Neuronal stem cell (in vitro differentiated cells): ENCODE data around the gene SMTNL2.

ENCODE experiments used
- DNase-seq: peaks from one replicate; pipeline ENCODE4 v3.0.0-alpha.2; 2013; ENCODE audit warnings: low spot score
- H2AFZ ChIP-seq: one replicate; pipeline ENCODE4 v1.6.1; 2013; ENCODE audit warnings: mild to moderate bottlenecking, low read length, inconsistent platforms
- H2AK5ac ChIP-seq: 2 replicates; pipeline ENCODE4 v1.6.1; 2013; ENCODE audit warnings: low read depth, mild to moderate bottlenecking, inconsistent platforms, low read length, moderate library complexity, mixed read lengths
- H2BK120ac ChIP-seq: 2 replicates; pipeline ENCODE4 v1.6.1; 2013; ENCODE audit warnings: low read depth, mild to moderate bottlenecking, inconsistent platforms, low read length, moderate library complexity, mixed read lengths
- H2BK12ac ChIP-seq: one replicate; pipeline ENCODE4 v1.6.1; 2013; ENCODE audit warnings: low read length, inconsistent platforms
- H2BK15ac ChIP-seq: 2 replicates; pipeline ENCODE4 v1.6.1; 2013; ENCODE audit warnings: mild to moderate bottlenecking, low read length, inconsistent platforms, mixed read lengths
- H2BK5ac ChIP-seq: one replicate; pipeline ENCODE4 v1.6.1; 2013; ENCODE audit warnings: inconsistent platforms, mild to moderate bottlenecking, low read length, moderate library complexity
- H3K14ac ChIP-seq: one replicate; pipeline ENCODE4 v1.6.1; 2013; ENCODE audit warnings: low read length, inconsistent platforms
- H3K18ac ChIP-seq: 2 replicates; pipeline ENCODE4 v1.6.1; 2013; ENCODE audit warnings: low read length, inconsistent platforms
- H3K23ac ChIP-seq: 2 replicates; pipeline ENCODE4 v1.6.1; 2013; ENCODE audit warnings: low read depth, mild to moderate bottlenecking, mixed read lengths, low read length, inconsistent platforms; ENCODE audit not compliant: poor library complexity
- H3K27ac ChIP-seq: replicated peaks from 3 replicates; pipeline ENCODE4 v1.5.1; 2013; ENCODE audit warnings: low read length, inconsistent platforms
- H3K27me3 ChIP-seq, 3 experiments: 2 replicates each; pipeline ENCODE4 v1.6.1; 2013; ENCODE audit warnings: low read length in 3 of 3, mild to moderate bottlenecking in 2 of 3, inconsistent platforms in 1 of 3, low read depth in 1 of 3, mixed read lengths in 1 of 3, moderate library complexity in 1 of 3; ENCODE audit not compliant: control insufficient read depth in 3 of 3, insufficient read depth in 3 of 3
- H3K36me3 ChIP-seq, 2 donors: replicated peaks in 1 of 2; 2 replicates each; pipeline ENCODE4 v1.6.1; 2013; ENCODE audit warnings: low read length in 2 of 2; ENCODE audit not compliant: control insufficient read depth in 2 of 2, insufficient read depth in 2 of 2
- H3K4ac ChIP-seq: 2 replicates; pipeline ENCODE4 v1.6.1; 2013; ENCODE audit warnings: inconsistent platforms, mild to moderate bottlenecking, low read length, moderate library complexity
- H3K4me1 ChIP-seq, 2 donors: 1 replicate in 1 of 2; 2 replicates in 1 of 2; pipeline ENCODE4 v1.6.1; 2013; ENCODE audit warnings: low read length in 2 of 2, low read depth in 1 of 2; ENCODE audit not compliant: control insufficient read depth in 2 of 2, insufficient read depth in 1 of 2
- H3K4me2 ChIP-seq: one replicate; pipeline ENCODE4 v1.6.1; 2013; ENCODE audit warnings: mild to moderate bottlenecking, low read length, inconsistent platforms; ENCODE audit not compliant: insufficient read depth, poor library complexity, severe bottlenecking
- H3K4me3 ChIP-seq, 2 donors: 2 replicates each; pipeline ENCODE4 v1.5.1; 2013; ENCODE audit warnings: low read length in 2 of 2, mild to moderate bottlenecking in 2 of 2, inconsistent platforms in 1 of 2, moderate library complexity in 1 of 2
- H3K79me1 ChIP-seq: one replicate; pipeline ENCODE4 v1.6.1; 2013; ENCODE audit warnings: low read depth, mild to moderate bottlenecking, inconsistent platforms, low read length, moderate library complexity
- H3K9ac ChIP-seq: one replicate; pipeline ENCODE4 v1.6.1; 2013; ENCODE audit warnings: mild to moderate bottlenecking, low read depth, low read length, inconsistent platforms; ENCODE audit not compliant: poor library complexity
- H3K9me3 ChIP-seq, 2 donors: replicated peaks in 1 of 2; 2 replicates each; pipeline versions ENCODE3 to v1.6.1; 2013; ENCODE audit warnings: low read length in 2 of 2, mild to moderate bottlenecking in 2 of 2, inconsistent platforms in 1 of 2, low read depth in 1 of 2, mixed read lengths in 1 of 2, moderate library complexity in 1 of 2; ENCODE audit not compliant: control insufficient read depth in 2 of 2, insufficient read depth in 1 of 2
- H4K8ac ChIP-seq: one replicate; pipeline ENCODE4 v1.6.1; 2013; ENCODE audit warnings: low read depth, mild to moderate bottlenecking, inconsistent platforms, low read length, moderate library complexity
- H4K91ac ChIP-seq: one replicate; pipeline ENCODE4 v1.6.1; 2013; ENCODE audit warnings: low read length, low read depth, mild to moderate bottlenecking, inconsistent platforms; ENCODE audit not compliant: poor library complexity
- WGBS, 2 donors: extraction: QIAGEN DNeasy Blood & Tissue Kit; methylation state at CpG; one replicate each; pipeline ENCODE4 v1.1.7; 2013; ENCODE audit warnings: missing lambda C conversion rate in 2 of 2, mixed read lengths in 1 of 2; ENCODE audit not compliant: insufficient read length in 2 of 2, insufficient replicate concordance in 1 of 2; ENCODE audit errors: extremely low coverage in 2 of 2; 5-methylcytosine and 5-hydroxymethylcytosine counted together

The SMTNL2 gene

DNA sequence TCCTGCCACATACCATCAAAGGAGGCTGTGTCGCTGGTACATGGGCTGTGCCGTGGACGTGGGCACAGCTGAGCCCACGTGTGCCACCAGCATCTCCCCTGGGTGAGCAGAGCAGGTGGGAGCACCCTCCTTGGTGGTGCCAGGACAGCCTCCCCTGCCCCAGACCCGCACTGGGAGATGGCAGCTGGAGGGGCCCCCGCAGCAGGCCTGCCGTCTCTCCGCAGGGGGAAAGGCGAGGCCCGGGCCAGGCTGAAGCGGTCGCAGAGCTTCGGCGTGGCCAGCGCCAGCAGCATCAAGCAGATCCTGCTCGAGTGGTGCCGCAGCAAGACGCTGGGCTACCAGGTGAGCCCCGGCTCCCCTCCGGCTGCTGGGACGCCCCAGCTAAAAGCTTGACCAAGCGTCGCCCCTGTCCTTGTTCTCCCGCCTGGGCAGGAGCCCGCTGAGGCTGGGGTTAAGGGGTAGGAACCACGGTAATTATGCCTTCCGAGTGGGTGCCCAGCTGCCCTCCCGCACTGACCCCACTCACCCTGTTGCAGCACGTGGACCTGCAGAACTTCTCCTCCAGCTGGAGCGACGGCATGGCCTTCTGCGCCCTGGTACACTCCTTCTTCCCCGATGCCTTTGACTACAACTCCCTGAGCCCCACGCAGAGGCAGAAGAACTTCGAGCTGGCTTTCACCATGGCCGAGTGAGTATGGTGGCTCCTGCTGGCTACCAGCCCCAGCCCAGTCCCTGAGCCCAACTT lies 12.5 kb downstream of the SMTNL2 start:
- H2BK12ac ChIP-seq, result peak overlapping the region; percentile 97
- H3K4me3 ChIP-seq, result no peak overlapping the region
- H3K9ac ChIP-seq, result no peak overlapping the region
- peak overlapping the region; percentile 72 for H3K4ac ChIP-seq
- no peak overlapping the region for H2AFZ ChIP-seq
- peak overlapping the region; percentile 81 for H3K18ac ChIP-seq
- H3K9me3 ChIP-seq, result no peaks in the 10 kb centered on the region
- no peak overlapping the region for H3K27ac ChIP-seq
- no peak for DNase-seq
- H4K91ac ChIP-seq, result no peak overlapping the region
- peaks cover 19 to 32% of the 10 kb centered on the region in 2 donors for H3K4me1 ChIP-seq
- H3K4me2 ChIP-seq, result no peak overlapping the region
- H4K8ac ChIP-seq, result no peak overlapping the region
- peak overlapping the region; percentile 96 for H2BK15ac ChIP-seq
- no peak overlapping the region for H2BK120ac ChIP-seq
- peak overlapping the region; percentile 97 for H2AK5ac ChIP-seq
- peak overlapping the region; percentile 5 for H2BK5ac ChIP-seq
- peak overlapping the region; percentile 69 for H3K23ac ChIP-seq
- no peaks in the 10 kb centered on the region for H3K79me1 ChIP-seq
- H3K14ac ChIP-seq, result peak overlapping the region; percentile 28
- peaks cover 0 to 68% (median 0%) of the 10 kb centered on the region in 3 experiments for H3K27me3 ChIP-seq
- whole genome bisulfite sequencing, 2 donors, result no CpG with 5 or more reads among the region's 36 CpGs
- no peaks in the 10 kb centered on the region for H3K36me3 ChIP-seq

DNA sequence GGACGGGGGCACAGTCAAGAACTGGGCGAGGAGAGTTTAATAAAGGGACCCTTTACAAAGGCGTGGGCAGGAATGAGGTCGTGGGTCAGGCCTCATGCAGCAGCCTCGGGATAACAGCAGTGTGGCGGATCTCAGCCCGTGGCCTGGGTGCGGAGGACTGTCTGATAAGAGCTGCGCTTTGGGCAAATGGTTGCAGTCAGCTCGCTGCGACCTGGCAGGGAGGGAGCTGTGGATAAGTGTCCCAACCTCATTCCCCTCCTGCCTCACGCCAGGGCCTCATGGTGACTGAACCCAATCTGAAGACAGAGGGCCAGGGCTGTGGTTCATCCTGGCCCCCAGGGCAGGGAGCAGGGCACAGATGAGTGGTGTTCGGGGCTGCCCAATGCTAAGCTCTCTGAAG lies 13.6 kb downstream of the SMTNL2 start:
- H3K4me1 ChIP-seq, result peaks cover 19 to 32% of the 10 kb centered on the region in 2 donors
- H2AK5ac ChIP-seq, result peak overlapping the region; percentile 97
- H3K18ac ChIP-seq, result peak overlapping the region; percentile 86
- no peaks in the 10 kb centered on the region for H3K9me3 ChIP-seq
- H4K91ac ChIP-seq, result no peak overlapping the region
- H3K4ac ChIP-seq, result peak overlapping the region; percentile 78
- no peaks in the 10 kb centered on the region for H3K36me3 ChIP-seq
- H2AFZ ChIP-seq, result no peak overlapping the region
- H3K14ac ChIP-seq, result peak overlapping the region; percentile 90
- no peak overlapping the region for H4K8ac ChIP-seq
- no peak overlapping the region for H3K4me2 ChIP-seq
- peak overlapping the region; percentile 95 for H2BK120ac ChIP-seq
- WGBS, 2 donors, result no CpG with 5 or more reads among the region's 13 CpGs
- no peak overlapping the region for H2BK5ac ChIP-seq
- peak overlapping the region; percentile 51 for H3K9ac ChIP-seq
- H3K4me3 ChIP-seq, result no peak overlapping the region
- no peaks in the 10 kb centered on the region for H3K79me1 ChIP-seq
- H3K27ac ChIP-seq, result peak overlapping the region; percentile 9
- H2BK15ac ChIP-seq, result peak overlapping the region; percentile 98
- peaks cover 0 to 59% (median 0%) of the 10 kb centered on the region in 3 experiments for H3K27me3 ChIP-seq
- H3K23ac ChIP-seq, result peak overlapping the region; percentile 86
- DNase-seq, result no peak
- H2BK12ac ChIP-seq, result no peak overlapping the region

DNA sequence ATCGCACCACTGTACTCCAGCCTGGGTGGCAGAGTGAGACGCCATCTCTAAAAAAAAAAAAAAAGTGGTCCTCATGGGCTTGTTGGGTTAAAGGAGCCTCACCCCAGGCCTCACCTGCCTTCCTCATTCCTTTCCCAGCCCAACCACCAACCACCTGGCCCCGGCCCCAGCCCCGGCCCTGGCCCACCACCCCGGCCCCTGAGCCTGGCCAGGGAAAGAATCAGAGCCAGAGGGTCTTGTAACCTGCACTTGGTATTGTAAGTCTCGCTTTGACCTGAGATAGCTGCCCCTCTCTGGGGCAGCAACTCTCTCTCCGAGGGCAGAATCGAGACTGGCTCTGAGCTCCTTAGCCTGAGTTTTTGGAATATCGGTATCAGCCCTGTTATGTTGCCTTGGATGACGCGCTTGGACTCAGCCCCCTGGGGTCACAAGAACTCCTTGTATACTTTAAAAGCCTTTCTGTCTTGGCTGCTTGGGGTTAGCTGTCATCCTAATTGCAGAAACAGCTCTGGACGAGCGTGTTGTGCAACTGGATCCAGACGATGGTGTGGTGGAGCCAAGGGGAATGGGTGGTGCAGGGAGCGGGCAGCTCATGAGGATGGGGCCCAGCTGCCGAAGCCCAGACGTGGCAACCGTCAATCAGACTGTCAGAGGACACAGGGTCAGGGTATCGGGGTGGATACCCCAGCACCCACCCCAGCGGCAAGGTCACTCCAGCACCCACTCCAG lies 14.6 kb downstream of the SMTNL2 start:
- Histone ChIP-seq H3K4me2 (no peak overlapping the region), H2BK12ac (peak overlapping the region; percentile 8), H3K27ac (no peak overlapping the region), H2AFZ (no peak overlapping the region), H2BK5ac (peak overlapping the region; percentile 27), H2BK120ac (peak overlapping the region; percentile 97), H3K14ac (peak overlapping the region; percentile 0), H3K9me3 (no peaks in the 10 kb centered on the region), H3K4me3 (no peak overlapping the region), H3K23ac (peak overlapping the region; percentile 2), H3K9ac (no peak overlapping the region), H3K4ac (peak overlapping the region; percentile 2), H3K27me3 (peaks cover 0 to 57% (median 0%) of the 10 kb centered on the region in 3 experiments), H3K79me1 (no peaks in the 10 kb centered on the region), H2BK15ac (peak overlapping the region; percentile 97), H3K36me3 (no peaks in the 10 kb centered on the region), H3K18ac (peak overlapping the region; percentile 99), H3K4me1 (peaks cover 19 to 32% of the 10 kb centered on the region in 2 donors), H4K91ac (no peak overlapping the region), H4K8ac (no peak overlapping the region), H2AK5ac (peak overlapping the region; percentile 94)
- no peak for DNase-seq
- WGBS, 2 donors, result no CpG with 5 or more reads among the region's 20 CpGs
